Activated naive CD8-positive, alpha-beta T cell treated with anti-CD3 and anti-CD28 coated beads, Interleukin-2, amount 50 U/mL, for 24 hours (primary cell): ENCODE data around the gene TM4SF1.

Source experiments
- ATAC-seq: fragments of 150-1000 bp; cut with Tn5 transposase; one replicate; pipeline ENCODE4 v1.10.0; 2021
- DNase-seq: peaks from one replicate; pipeline ENCODE4 v3.0.0; 2021
- H3K27ac Mint-ChIP-seq: one replicate; pipeline ENCODE4 v1.8.0; 2021; ENCODE audit warnings: mild to moderate bottlenecking, mixed read lengths
- H3K27me3 Mint-ChIP-seq: one replicate; pipeline ENCODE4 v1.8.0; 2021; ENCODE audit warnings: mixed read lengths
- H3K36me3 Mint-ChIP-seq: one replicate; pipeline ENCODE4 v1.8.0; 2021; ENCODE audit warnings: low read depth, mixed read lengths
- H3K4me1 Mint-ChIP-seq: one replicate; pipeline ENCODE4 v1.8.0; 2021; ENCODE audit warnings: mixed read lengths
- H3K4me3 Mint-ChIP-seq: one replicate; pipeline ENCODE4 v1.8.0; 2021; ENCODE audit warnings: mild to moderate bottlenecking, moderate library complexity, mixed read lengths
- H3K9me3 Mint-ChIP-seq: one replicate; pipeline ENCODE4 v1.8.0; 2021; ENCODE audit warnings: mixed read lengths

Gene TM4SF1

DNA sequence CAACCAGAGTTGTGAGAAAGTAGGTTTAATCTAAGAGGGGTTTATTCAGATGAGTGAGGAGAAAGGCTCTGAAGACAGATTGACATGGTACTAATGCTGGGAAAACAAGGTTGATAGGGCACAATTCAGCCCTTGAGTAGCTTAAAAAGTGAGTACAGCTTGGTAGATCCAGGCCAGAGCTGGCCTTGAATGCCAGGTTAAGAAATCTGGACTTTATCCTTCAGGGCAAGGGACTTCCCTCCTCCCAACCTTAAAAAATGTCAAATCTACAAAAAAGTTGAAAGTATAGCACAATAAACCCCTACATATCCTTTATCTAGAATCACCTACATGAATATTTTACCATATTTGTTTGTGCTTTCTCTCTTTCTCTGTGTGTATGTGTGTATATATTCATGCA, 51.9 kb downstream of the TM4SF1 start:
- H3K27me3 Mint-ChIP-seq: no peaks in the 10 kb centered on the region
- no peak for ATAC-seq
- H3K9me3 Mint-ChIP-seq: no peaks in the 10 kb centered on the region
- no peaks in the 10 kb centered on the region for H3K36me3 Mint-ChIP-seq
- H3K4me3 Mint-ChIP-seq: no peak overlapping the region
- H3K4me1 Mint-ChIP-seq: no peaks in the 10 kb centered on the region
- H3K27ac Mint-ChIP-seq: no peak overlapping the region
- DNase-seq: no peak

DNA sequence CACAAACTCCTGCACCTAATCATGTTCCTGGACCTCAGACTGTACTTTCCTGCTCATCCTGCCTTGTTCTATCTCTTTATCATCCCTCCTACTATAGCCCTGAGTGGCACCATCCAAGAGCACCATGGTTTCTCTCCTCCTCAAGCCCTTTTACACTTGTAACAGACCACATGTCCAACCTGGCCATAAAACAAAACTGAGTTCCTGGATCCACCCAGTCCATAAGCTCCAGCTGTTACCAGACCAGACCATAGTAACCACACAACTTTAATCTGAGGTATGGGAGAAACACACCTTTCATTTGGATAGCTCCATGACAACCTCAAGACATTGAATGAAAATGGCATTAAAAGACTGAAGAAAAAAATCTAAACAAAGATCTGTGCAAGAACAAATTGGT, 53.1 kb downstream of the TM4SF1 start:
- Mint-ChIP-seq H3K36me3 (no peaks in the 10 kb centered on the region), H3K9me3 (no peaks in the 10 kb centered on the region), H3K27me3 (no peaks in the 10 kb centered on the region), H3K4me3 (no peak overlapping the region), H3K4me1 (no peaks in the 10 kb centered on the region), H3K27ac (no peak overlapping the region)
- DNase-seq: no peak
- ATAC-seq: no peak

DNA sequence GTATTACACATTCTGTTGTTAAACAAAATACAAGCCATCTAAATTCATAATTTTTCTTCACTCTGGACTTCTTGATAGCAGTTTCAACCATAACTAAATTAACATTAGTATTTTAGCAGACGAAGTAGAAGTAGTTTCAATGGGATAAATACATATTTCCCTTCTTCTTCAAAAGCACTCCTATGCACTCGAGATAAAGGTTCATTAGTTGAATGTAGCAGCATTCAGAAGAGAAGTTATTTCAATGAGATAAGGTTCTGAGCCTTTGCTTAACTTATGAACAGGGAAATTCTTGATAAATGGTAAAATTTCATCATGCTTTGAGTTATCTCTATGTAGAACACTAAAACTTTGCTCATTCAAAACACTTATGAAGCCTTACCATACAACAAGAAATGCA, 55.8 kb downstream of the TM4SF1 start:
- ATAC-seq (no peak), DNase-seq (no peak)
- no peaks in the 10 kb centered on the region for H3K4me1 Mint-ChIP-seq
- H3K27me3 Mint-ChIP-seq: peaks cover 3% of the 10 kb centered on the region
- H3K27ac Mint-ChIP-seq: no peak overlapping the region
- H3K4me3 Mint-ChIP-seq: no peak overlapping the region
- H3K36me3 Mint-ChIP-seq: no peaks in the 10 kb centered on the region
- H3K9me3 Mint-ChIP-seq: no peaks in the 10 kb centered on the region

DNA sequence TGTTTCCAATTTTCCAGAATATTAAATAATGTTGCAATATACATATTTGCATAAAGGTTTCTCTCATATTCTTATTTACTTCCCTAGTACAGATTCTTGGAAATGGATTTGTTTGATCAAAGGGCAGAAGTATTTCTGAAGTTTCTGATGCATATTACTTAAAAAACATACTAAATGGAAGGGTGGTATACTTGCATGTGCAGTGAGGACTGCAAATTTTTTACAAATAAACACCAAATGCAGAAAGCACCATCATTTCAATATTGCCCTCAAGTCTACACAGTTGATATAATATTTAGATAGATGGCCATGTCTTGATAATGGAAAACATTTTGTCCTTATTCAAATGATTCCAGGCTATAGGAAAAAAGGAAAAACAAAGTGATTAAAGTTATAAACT, 56.3 kb downstream of the TM4SF1 start:
- Mint-ChIP-seq H3K9me3 (no peaks in the 10 kb centered on the region), H3K4me1 (no peaks in the 10 kb centered on the region), H3K27me3 (peaks cover 3% of the 10 kb centered on the region), H3K4me3 (no peak overlapping the region), H3K36me3 (no peaks in the 10 kb centered on the region), H3K27ac (no peak overlapping the region)
- DNase-seq: no peak
- no peak for ATAC-seq

DNA sequence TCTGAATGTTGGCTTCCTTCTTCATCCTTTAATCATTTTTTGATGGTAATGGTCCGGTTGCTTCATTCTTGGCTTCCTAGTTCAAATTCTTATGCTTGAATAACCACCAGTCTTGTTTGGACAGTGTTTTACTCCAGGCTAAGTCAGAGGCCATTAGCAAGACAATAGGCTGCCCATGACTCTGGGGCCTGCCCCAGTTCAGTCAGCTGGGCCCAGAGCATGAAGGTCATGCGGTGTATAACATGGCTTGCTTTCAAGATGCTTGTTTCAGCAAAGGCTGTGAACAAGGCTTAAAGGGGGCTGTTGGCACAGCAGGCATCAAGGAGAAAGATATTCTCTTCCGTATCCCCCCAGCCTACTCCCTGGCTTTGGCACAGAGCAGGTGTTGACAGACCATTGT, 57.7 kb downstream of the TM4SF1 start:
- no peaks in the 10 kb centered on the region for H3K36me3 Mint-ChIP-seq
- H3K9me3 Mint-ChIP-seq: no peaks in the 10 kb centered on the region
- DNase-seq: no peak
- peaks cover 3% of the 10 kb centered on the region for H3K27me3 Mint-ChIP-seq
- no peak overlapping the region for H3K27ac Mint-ChIP-seq
- no peak overlapping the region for H3K4me3 Mint-ChIP-seq
- ATAC-seq: no peak
- no peaks in the 10 kb centered on the region for H3K4me1 Mint-ChIP-seq
